ENCODE results near the gene ANKRD45. TPM values are rescaled to one million over a fixed set of nuclear protein-coding genes. Genes with fewer than 3 reads are reported as not detected.
"Not testable (repeated sequence)": the region's sequence is repeated elsewhere in the genome, so short reads cannot be mapped to it uniquely, and the experiment has no call there.

Gene ANKRD45
- total RNA-seq, 1 experiment from 2014 or later = not detected

GRCh38 chr1:173601588-173601987, 68.1 kb downstream of the ANKRD45 start:
- in situ Hi-C loops (cut with HindIII; ENCODE audit: low pct_unique_long_range_greater_than_20kb, low sequenced_read_pairs) = no loop called here
- DNase-seq (ENCODE audit: low read depth, low spot score) (no peak), ATAC-seq (no peak)
- no peak overlapping the region; a peak in 1 of 4 replicates for H3K4me3 ChIP-seq (ENCODE audit: low read depth in 2 of 2, low read length in 2 of 2)
- H3K36me3 ChIP-seq (ENCODE audit: control insufficient read depth, insufficient read depth, low read length) = no peaks in the 10 kb centered on the region; the same call in 1 of the 2 replicates
- BruUV-seq (replicated peaks) = no TSS peak
- TF ChIP-seq TCF7L2 (IDR thresholded peaks at IDR 0.05; ENCODE audit: low read depth, low read length) (no peak), REST (IDR thresholded peaks at IDR 0.05; ENCODE audit: insufficient read depth in 1 of 2, low read depth in 2 of 2, low read length in 1 of 2) (no peak), POLR2AphosphoS5 (IDR thresholded peaks at IDR 0.05; ENCODE audit: low read depth, low read length) (no peak), SIN3A (IDR thresholded peaks at IDR 0.05; ENCODE audit: borderline replicate concordance, insufficient read depth, low read depth, low read length) (no peak)
- TF ChIP-seq, protein P1, sequence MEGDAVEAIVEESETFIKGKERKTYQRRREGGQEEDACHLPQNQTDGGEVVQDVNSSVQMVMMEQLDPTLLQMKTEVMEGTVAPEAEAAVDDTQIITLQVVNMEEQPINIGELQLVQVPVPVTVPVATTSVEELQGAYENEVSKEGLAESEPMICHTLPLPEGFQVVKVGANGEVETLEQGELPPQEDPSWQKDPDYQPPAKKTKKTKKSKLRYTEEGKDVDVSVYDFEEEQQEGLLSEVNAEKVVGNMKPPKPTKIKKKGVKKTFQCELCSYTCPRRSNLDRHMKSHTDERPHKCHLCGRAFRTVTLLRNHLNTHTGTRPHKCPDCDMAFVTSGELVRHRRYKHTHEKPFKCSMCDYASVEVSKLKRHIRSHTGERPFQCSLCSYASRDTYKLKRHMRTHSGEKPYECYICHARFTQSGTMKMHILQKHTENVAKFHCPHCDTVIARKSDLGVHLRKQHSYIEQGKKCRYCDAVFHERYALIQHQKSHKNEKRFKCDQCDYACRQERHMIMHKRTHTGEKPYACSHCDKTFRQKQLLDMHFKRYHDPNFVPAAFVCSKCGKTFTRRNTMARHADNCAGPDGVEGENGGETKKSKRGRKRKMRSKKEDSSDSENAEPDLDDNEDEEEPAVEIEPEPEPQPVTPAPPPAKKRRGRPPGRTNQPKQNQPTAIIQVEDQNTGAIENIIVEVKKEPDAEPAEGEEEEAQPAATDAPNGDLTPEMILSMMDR (IDR thresholded peaks at IDR 0.05) = no peak
- no peak overlapping the region for H3K27ac ChIP-seq (ENCODE audit: low read length)
- no peaks in the 10 kb centered on the region for H3K4me1 ChIP-seq (ENCODE audit: control insufficient read depth, insufficient read depth, low read length)
- intact Hi-C loops (cut with micrococcal nuclease; ENCODE audit: unreplicated experiment) = no loop called here
- H3K27me3 ChIP-seq (ENCODE audit: control insufficient read depth, insufficient read depth, low read length) = no peaks in the 10 kb centered on the region; the same call in 1 of the 2 replicates
- CTCF ChIA-PET = no interaction called here
- POLR2A ChIA-PET = no interaction called here
- peaks cover 5% of the 10 kb centered on the region; the same call in 1 of the 2 replicates for H3K9me3 ChIP-seq (ENCODE audit: control insufficient read depth, insufficient read depth, low read depth, low read length)

DNA sequence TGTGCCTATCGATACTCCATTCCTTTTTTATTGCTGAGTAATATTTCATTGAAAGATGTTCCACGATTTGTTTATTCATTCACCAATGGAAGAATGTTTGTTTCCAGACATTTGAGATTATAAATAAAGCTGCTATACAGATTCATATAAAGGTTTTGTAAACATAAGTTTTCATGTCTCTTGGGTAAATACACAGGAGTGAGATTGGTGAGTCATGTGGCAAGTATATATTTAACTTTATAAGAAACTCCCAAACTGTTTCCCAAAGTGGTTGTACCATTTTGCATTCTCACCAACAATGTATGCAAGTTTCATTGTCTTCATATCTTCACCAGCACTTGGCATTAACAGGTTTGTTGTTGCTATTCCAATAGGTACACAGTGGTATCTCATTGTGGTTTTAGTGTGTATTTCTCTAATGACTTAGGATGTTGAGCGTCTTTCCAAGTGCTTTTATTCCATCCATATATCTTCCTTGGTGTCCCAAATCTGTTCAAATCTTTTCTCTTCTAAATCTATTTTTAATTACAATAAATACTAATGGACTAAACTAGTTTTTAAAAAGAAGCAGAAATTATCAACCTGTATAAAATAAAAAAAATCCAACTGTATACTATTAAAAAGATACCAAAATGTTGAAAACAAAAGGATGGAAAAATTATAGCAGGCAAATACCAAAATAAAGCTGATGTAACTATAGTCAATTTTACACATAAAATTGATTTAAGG, 73.4 kb downstream of the ANKRD45 start:
- H3K27ac ChIP-seq (ENCODE audit: low read length) = no peak overlapping the region
- DNase-seq (ENCODE audit: low read depth, low spot score) (no peak), ATAC-seq (no peak)
- no TSS peak for BruUV-seq (replicated peaks)
- peaks cover 5% of the 10 kb centered on the region; the same call in 1 of the 2 replicates for H3K9me3 ChIP-seq (ENCODE audit: control insufficient read depth, insufficient read depth, low read depth, low read length)
- H3K4me1 ChIP-seq (ENCODE audit: control insufficient read depth, insufficient read depth, low read length) = no peaks in the 10 kb centered on the region
- in situ Hi-C loops (cut with HindIII; ENCODE audit: low pct_unique_long_range_greater_than_20kb, low sequenced_read_pairs) (no loop called here), intact Hi-C loops (cut with micrococcal nuclease; ENCODE audit: unreplicated experiment) (no loop called here)
- ChIA-PET CTCF (no interaction called here), POLR2A (no interaction called here)
- no peaks in the 10 kb centered on the region; the same call in 1 of the 2 replicates for H3K36me3 ChIP-seq (ENCODE audit: control insufficient read depth, insufficient read depth, low read length)
- no peak overlapping the region for H3K4me3 ChIP-seq (ENCODE audit: low read depth in 2 of 2, low read length in 2 of 2)
- no peak for TF ChIP-seq TCF7L2 (IDR thresholded peaks at IDR 0.05; ENCODE audit: low read depth, low read length)
- no peak for TF ChIP-seq POLR2AphosphoS5 (IDR thresholded peaks at IDR 0.05; ENCODE audit: low read depth, low read length)
- TF ChIP-seq REST (IDR thresholded peaks at IDR 0.05; ENCODE audit: insufficient read depth in 1 of 2, low read depth in 2 of 2, low read length in 1 of 2) = no peak
- no peaks in the 10 kb centered on the region; the same call in 1 of the 2 replicates for H3K27me3 ChIP-seq (ENCODE audit: control insufficient read depth, insufficient read depth, low read length)

GRCh38 chr1:173591138-173591537, 78.5 kb downstream of the ANKRD45 start:
- BruUV-seq (replicated peaks); H3K9me3 ChIP-seq (ENCODE audit: control insufficient read depth, insufficient read depth, low read depth, low read length); H3K27ac ChIP-seq (ENCODE audit: low read length); POLR2A ChIA-PET; CTCF ChIA-PET; in situ Hi-C loops (cut with HindIII; ENCODE audit: low pct_unique_long_range_greater_than_20kb, low sequenced_read_pairs); ATAC-seq; H3K27me3 ChIP-seq (ENCODE audit: control insufficient read depth, insufficient read depth, low read length); H3K4me1 ChIP-seq (ENCODE audit: control insufficient read depth, insufficient read depth, low read length); H3K36me3 ChIP-seq (ENCODE audit: control insufficient read depth, insufficient read depth, low read length); H3K4me3 ChIP-seq (ENCODE audit: low read depth in 2 of 2, low read length in 2 of 2); DNase-seq (ENCODE audit: low read depth, low spot score); intact Hi-C loops (cut with micrococcal nuclease; ENCODE audit: unreplicated experiment): not testable (repeated sequence)
